Activated CD8-positive, alpha-beta T cell treated with anti-CD3 and anti-CD28 coated beads, Interleukin-2, amount 10 ng/mL, durations not matched to agents 7 days and 5 days (primary cell): ENCODE results near the gene NEURL3. TPM values are rescaled to one million over a fixed set of nuclear protein-coding genes. Genes with fewer than 3 reads are reported as not detected.

ENCODE experiments used
- ATAC-seq: fragments of 150-1000 bp; cut with Tn5 transposase; one replicate; pipeline ENCODE4 v1.10.0; 2021; ENCODE audit warnings: moderate library complexity
- CTCF ChIA-PET: fragments of 350-600 bp; sonication (Branson Sonifier 250); formaldehyde crosslinking; loops from one replicate; lab custom pipeline; 2021; ENCODE audit warnings: antibody characterized with exemption; lab: Charles Lee
- POLR2A ChIA-PET: fragments of 350-600 bp; sonication (Branson Sonifier 250); formaldehyde crosslinking; loops from one replicate; lab custom pipeline; 2021; ENCODE audit warnings: antibody characterized with exemption; lab: Charles Lee
- DNase-seq: peaks from one replicate; pipeline ENCODE4 v3.0.0-alpha.2; 2020
- H3K27ac Mint-ChIP-seq: one replicate; pipeline ENCODE4 v1.8.0; 2021; ENCODE audit warnings: mild to moderate bottlenecking, mixed read lengths
- H3K27me3 Mint-ChIP-seq: one replicate; pipeline ENCODE4 v1.8.0; 2021; ENCODE audit warnings: low read depth, mixed read lengths
- H3K36me3 Mint-ChIP-seq: one replicate; pipeline ENCODE4 v1.8.0; 2021; ENCODE audit warnings: low read depth, mixed read lengths
- H3K4me1 Mint-ChIP-seq: one replicate; pipeline ENCODE4 v1.8.0; 2021; ENCODE audit warnings: low read depth, mixed read lengths
- H3K4me3 Mint-ChIP-seq: one replicate; pipeline ENCODE4 v1.8.0; 2021; ENCODE audit warnings: mild to moderate bottlenecking, mixed read lengths
- H3K9me3 Mint-ChIP-seq: one replicate; pipeline ENCODE4 v1.8.0; 2022; ENCODE audit warnings: mixed read lengths; ENCODE audit not compliant: insufficient read depth
- total RNA-seq, 2 experiments: library from RNA; stranded (reverse); gene quantifications; one replicate each; pipeline ENCODE4 v1.2.3, GENCODE V29; 2021

NEURL3 gene
- total RNA-seq, 2 experiments from 2014 or later = not detected

DNA sequence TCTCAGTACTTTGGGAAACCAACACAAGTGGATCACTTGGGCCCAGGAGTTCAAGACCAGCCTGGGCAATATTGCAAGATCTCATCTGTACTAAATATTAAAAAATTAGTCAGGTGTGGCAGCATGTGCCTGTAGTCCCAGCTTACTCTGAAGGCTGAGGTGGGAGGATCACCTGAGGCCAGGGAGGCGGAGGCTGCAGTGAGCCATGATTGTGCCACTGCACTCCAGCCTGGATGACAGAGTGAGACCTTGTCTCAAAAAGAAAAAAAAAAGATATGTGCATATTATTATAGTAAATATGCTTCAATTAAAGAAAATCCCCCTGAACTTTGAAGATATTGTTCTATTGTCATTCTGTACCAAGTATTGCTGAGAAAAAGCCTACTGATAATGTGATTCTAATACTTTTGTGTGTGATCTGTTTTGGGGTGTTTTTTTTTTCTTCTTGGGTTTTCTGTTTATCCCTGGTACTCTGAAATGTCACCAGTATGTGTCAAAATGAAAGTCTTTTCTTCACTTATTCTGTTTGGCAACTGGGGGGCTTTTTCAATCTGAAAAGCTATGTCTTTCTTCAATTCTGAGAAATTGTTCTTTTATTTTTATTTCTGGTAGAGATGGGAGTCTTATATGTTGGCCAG lies 13.2 kb downstream of the NEURL3 start:
- ATAC-seq = no peak
- Mint-ChIP-seq H3K4me3 (no peak overlapping the region), H3K36me3 (peaks cover 23% of the 10 kb centered on the region), H3K9me3 (peaks cover 19% of the 10 kb centered on the region), H3K27ac (no peak overlapping the region), H3K4me1 (peaks cover 30% of the 10 kb centered on the region), H3K27me3 (no peaks in the 10 kb centered on the region)
- CTCF ChIA-PET = interaction anchor here (0.8 to 1.4 kb wide), 5 partner anchors 12 to 85 kb away, joined by 3 to 5 read pairs (median 4); no protein-coding TSS in a partner anchor
- no peak for DNase-seq
- POLR2A ChIA-PET = no interaction called here

DNA sequence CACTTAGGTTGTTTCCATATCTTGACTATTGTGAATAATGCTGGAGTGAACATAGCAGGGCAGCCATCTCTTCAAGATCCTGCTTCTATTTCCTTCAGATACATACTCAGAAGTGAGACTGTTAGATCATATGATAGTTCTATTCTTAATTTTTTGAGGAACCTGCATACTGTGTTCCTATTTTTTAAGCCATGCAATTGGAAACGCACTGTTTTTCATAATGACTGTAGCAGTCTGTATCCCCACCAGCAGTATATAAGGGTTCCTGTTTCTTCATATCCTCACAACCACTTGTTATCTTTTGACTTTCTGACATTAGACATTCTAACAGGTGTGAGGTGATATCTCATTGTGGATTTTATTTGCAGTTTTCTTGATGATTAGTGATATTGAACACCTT lies 15.5 kb downstream of the NEURL3 start:
- no peak overlapping the region for H3K27ac Mint-ChIP-seq
- POLR2A ChIA-PET = no interaction called here
- peaks cover 45% of the 10 kb centered on the region for H3K4me1 Mint-ChIP-seq
- no peak for DNase-seq
- H3K27me3 Mint-ChIP-seq = no peaks in the 10 kb centered on the region
- no peak overlapping the region for H3K4me3 Mint-ChIP-seq
- CTCF ChIA-PET = no interaction called here
- no peak for ATAC-seq
- peaks cover 7% of the 10 kb centered on the region for H3K9me3 Mint-ChIP-seq
- H3K36me3 Mint-ChIP-seq = peaks cover 17% of the 10 kb centered on the region

GRCh38 chr2:96489261-96489660 lies 15.9 kb downstream of the NEURL3 start:
- no peak for DNase-seq
- H3K36me3 Mint-ChIP-seq = peaks cover 15% of the 10 kb centered on the region
- H3K4me3 Mint-ChIP-seq = no peak overlapping the region
- H3K9me3 Mint-ChIP-seq = peaks cover 5% of the 10 kb centered on the region
- ChIA-PET CTCF (interaction anchor here (0.9 to 2.1 kb wide), 3 partner anchors 21 to 82 kb away, joined by 3 to 7 read pairs (median 4); no protein-coding TSS in a partner anchor), POLR2A (no interaction called here)
- peaks cover 47% of the 10 kb centered on the region for H3K4me1 Mint-ChIP-seq
- H3K27ac Mint-ChIP-seq = no peak overlapping the region
- no peak for ATAC-seq
- no peaks in the 10 kb centered on the region for H3K27me3 Mint-ChIP-seq

- DNase-seq = no peak
- CTCF ChIA-PET = interaction anchor here (1.1 to 1.9 kb wide), 4 partner anchors 9 to 42 kb away, joined by 4 to 7 read pairs (median 4); no protein-coding TSS in a partner anchor
- POLR2A ChIA-PET = interaction anchor here (0.8 to 2.2 kb wide), 6 partner anchors 11 to 79 kb away, joined by 3 to 14 read pairs (median 3); partner anchors contain the start of gene ARID5A
- H3K9me3 Mint-ChIP-seq = no peaks in the 10 kb centered on the region
- no peak for ATAC-seq
- H3K27ac Mint-ChIP-seq = peak overlapping the region; percentile 98
- peak overlapping the region; percentile 87 for H3K4me3 Mint-ChIP-seq
- peaks cover 14% of the 10 kb centered on the region for H3K36me3 Mint-ChIP-seq
- H3K4me1 Mint-ChIP-seq = peaks cover 44% of the 10 kb centered on the region
- H3K27me3 Mint-ChIP-seq = no peaks in the 10 kb centered on the region
Observed at GRCh38 chr2:96486696-96487095, 18.5 kb downstream of the NEURL3 start.

DNA sequence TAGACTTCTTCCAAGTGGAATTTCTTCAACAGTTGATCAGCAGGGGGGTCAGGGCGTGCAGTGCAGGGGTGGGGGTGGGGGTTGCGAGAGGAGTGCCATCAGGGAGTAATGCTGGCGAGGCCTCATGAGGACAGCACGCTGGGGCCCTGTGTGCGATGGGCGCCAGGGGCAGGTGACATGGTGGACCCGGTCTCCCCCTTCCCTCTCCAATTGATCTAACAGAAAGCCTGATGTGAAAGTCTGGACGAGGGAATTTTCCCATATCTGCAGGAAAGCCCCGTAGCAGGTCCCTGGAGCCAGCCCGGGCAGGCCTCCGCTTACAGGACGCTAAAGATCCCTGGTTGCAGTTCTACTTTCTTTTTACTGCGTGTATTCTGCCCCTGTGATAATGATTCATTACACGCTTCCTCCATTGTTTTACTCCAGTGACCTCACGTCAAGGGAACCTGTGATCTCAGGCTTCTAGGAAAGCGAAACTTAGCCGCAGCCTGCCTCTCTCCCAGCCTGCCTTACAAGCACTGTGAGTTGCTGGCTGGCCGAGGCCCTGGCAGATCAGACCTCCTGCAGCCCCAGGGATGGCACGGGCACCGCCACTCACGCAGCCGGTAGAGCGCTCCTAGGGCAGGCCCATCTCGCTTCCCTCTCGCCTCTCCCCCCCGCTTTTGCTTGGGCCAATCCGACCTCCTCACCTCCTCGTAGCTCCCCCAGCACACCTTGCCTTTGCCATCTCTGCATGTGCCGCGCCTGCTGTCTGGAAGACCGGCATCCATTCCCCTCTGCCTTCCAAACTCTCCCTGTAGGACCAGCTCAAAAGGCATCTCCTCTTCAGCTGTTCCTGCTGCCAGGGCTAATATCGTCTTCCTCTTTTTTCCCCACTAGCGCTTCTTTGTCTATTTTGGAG lies 19.2 kb downstream of the NEURL3 start:
- Mint-ChIP-seq H3K9me3 (no peaks in the 10 kb centered on the region), H3K4me1 (peaks cover 44% of the 10 kb centered on the region), H3K36me3 (peaks cover 14% of the 10 kb centered on the region), H3K27me3 (no peaks in the 10 kb centered on the region), H3K4me3 (peak overlapping the region; percentile 87), H3K27ac (peak overlapping the region; percentile 98)
- DNase-seq = peak; percentile 93
- ATAC-seq = peak; percentile 98
- ChIA-PET CTCF (interaction anchor here (1.1 to 1.4 kb wide), 3 partner anchors 8 to 42 kb away, joined by 4 to 7 read pairs (median 5); no protein-coding TSS in a partner anchor), POLR2A (interaction anchor here (0.8 to 2.2 kb wide), 7 partner anchors 12 to 94 kb away, joined by 3 to 14 read pairs (median 3); partner anchors contain the start of gene ARID5A)

- peak; percentile 1 for ATAC-seq
Observed at GRCh38 chr2:96485350-96485749, 19.8 kb downstream of the NEURL3 start.

GRCh38 chr2:96484091-96484490 lies 21.1 kb downstream of the NEURL3 start:
- peaks cover 9% of the 10 kb centered on the region for H3K27me3 Mint-ChIP-seq

More at GRCh38 chr2:96485350-96485749, 19.8 kb downstream of the NEURL3 start:
- Mint-ChIP-seq H3K27ac (peak overlapping the region; percentile 98), H3K4me1 (peaks cover 44% of the 10 kb centered on the region), H3K27me3 (no peaks in the 10 kb centered on the region), H3K36me3 (peaks cover 14% of the 10 kb centered on the region), H3K4me3 (peak overlapping the region; percentile 87), H3K9me3 (no peaks in the 10 kb centered on the region)
- no peak for DNase-seq
- CTCF ChIA-PET = interaction anchor here (2.2 kb wide), 1 partner anchor 78 kb away, joined by 18 read pairs; no protein-coding TSS in a partner anchor
- POLR2A ChIA-PET = interaction anchor here (0.8 to 2.2 kb wide), 4 partner anchors 43 to 93 kb away, joined by 3 to 14 read pairs (median 4); partner anchors contain the start of gene ARID5A

DNA sequence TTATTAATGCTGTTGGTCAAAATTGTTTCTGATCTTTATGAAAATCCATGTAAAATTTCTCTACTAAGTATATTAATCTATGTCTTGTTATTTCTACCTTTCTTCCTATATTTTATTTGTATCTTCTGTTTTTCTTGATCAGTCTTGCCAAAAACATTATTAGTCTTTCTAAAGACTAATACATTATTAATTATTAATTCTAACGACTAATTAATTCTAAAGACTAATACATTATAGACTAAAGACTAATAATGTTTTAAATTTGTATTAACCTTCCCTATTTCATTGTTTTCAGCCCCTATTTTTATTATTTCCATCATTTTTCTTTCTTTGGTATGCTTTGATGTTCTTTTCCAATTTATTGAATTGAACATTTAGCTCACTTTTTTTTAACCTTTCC lies 27.7 kb downstream of the NEURL3 start:
- no peaks in the 10 kb centered on the region for H3K36me3 Mint-ChIP-seq
- ChIA-PET CTCF (interaction anchor here (0.8 to 1.6 kb wide), 3 partner anchors 9 to 69 kb away, joined by 3 to 5 read pairs (median 4); no protein-coding TSS in a partner anchor), POLR2A (no interaction called here)
- no peak for ATAC-seq
- peaks cover 25% of the 10 kb centered on the region for H3K27me3 Mint-ChIP-seq
- H3K27ac Mint-ChIP-seq = no peak overlapping the region
- H3K4me3 Mint-ChIP-seq = no peak overlapping the region
- no peaks in the 10 kb centered on the region for H3K9me3 Mint-ChIP-seq
- no peaks in the 10 kb centered on the region for H3K4me1 Mint-ChIP-seq
- no peak for DNase-seq

More at GRCh38 chr2:96484091-96484490, 21.1 kb downstream of the NEURL3 start:
- Mint-ChIP-seq H3K27ac (peak overlapping the region; percentile 62), H3K4me3 (no peak overlapping the region), H3K4me1 (peaks cover 35% of the 10 kb centered on the region), H3K36me3 (peaks cover 14% of the 10 kb centered on the region), H3K9me3 (no peaks in the 10 kb centered on the region)
- ATAC-seq (no peak), DNase-seq (no peak)
- POLR2A ChIA-PET = interaction anchor here (1.2 kb wide), 1 partner anchor 53 kb away, joined by 4 read pairs; no protein-coding TSS in a partner anchor
- CTCF ChIA-PET = interaction anchor here (1.5 to 2.2 kb wide), 2 partner anchors 70 to 76 kb away, joined by 3 to 18 read pairs; no protein-coding TSS in a partner anchor

DNA sequence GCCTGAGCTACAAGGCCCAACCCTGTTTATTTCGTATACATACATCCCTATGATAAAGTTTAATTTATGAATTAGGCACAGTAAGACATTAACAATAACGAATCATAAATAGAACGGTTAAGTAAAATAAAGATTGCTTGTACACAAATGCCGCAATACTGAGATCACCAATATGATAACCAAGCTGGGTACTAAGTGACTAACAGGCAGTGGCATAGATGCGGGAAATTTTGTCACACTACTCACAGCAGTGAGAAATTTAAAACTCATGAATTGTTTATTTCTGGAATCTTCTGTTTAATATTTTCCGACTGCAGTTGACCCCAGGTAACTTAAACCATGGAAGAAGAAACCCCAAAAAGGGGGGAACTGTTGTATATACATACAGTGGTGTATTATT lies 33.4 kb downstream of the NEURL3 start:
- CTCF ChIA-PET = interaction anchor here (1.5 to 1.6 kb wide), 2 partner anchors 65 to 82 kb away, joined by 5 read pairs; no protein-coding TSS in a partner anchor

DNA sequence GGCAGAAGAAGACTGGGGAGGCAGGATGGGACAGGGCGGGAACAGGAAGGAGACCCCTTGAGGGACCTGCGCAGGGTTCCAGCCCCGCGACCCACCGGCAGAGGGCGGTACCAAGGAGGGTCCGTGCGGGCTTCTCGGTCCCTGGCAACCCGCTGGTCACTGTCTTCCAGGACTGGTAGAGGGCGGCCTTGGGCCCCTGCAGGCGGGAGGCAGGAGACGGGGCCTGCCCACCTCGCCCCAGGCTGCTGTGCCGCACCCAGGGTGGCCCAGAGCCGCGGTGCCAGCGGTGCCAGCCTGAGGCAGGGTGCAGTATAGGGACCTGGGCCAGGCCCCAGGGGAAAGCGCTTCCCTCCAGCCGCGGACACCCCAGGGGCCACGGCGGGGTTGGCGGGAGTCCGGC lies 34.5 kb downstream of the NEURL3 start:
- CTCF ChIA-PET = interaction anchor here (1.0 to 2.1 kb wide), 2 partner anchors 10 to 58 kb away, joined by 3 to 8 read pairs; no protein-coding TSS in a partner anchor
- H3K27me3 Mint-ChIP-seq = peaks cover 8% of the 10 kb centered on the region
- H3K36me3 Mint-ChIP-seq = no peaks in the 10 kb centered on the region
- H3K27ac Mint-ChIP-seq = no peak overlapping the region
- ATAC-seq = peak; percentile 84
- H3K9me3 Mint-ChIP-seq = no peaks in the 10 kb centered on the region
- peaks cover 5% of the 10 kb centered on the region for H3K4me1 Mint-ChIP-seq
- no peak overlapping the region for H3K4me3 Mint-ChIP-seq
- DNase-seq = peak; percentile 52
- POLR2A ChIA-PET = no interaction called here

More for the DNA sequence above, 33.4 kb downstream of the NEURL3 start:
- Mint-ChIP-seq H3K9me3 (no peaks in the 10 kb centered on the region), H3K4me3 (no peak overlapping the region), H3K36me3 (no peaks in the 10 kb centered on the region), H3K27me3 (peaks cover 13% of the 10 kb centered on the region), H3K27ac (no peak overlapping the region), H3K4me1 (peaks cover 5% of the 10 kb centered on the region)
- no peak for DNase-seq
- POLR2A ChIA-PET = no interaction called here
- ATAC-seq = no peak

- H3K27ac Mint-ChIP-seq = no peak overlapping the region
- no peaks in the 10 kb centered on the region for H3K36me3 Mint-ChIP-seq
- ATAC-seq (no peak), DNase-seq (no peak)
- H3K27me3 Mint-ChIP-seq = peaks cover 8% of the 10 kb centered on the region
- H3K9me3 Mint-ChIP-seq = no peaks in the 10 kb centered on the region
- ChIA-PET POLR2A (no interaction called here), CTCF (interaction anchor here (0.8 to 2.1 kb wide), 6 partner anchors 10 to 91 kb away, joined by 3 to 8 read pairs (median 4); no protein-coding TSS in a partner anchor)
- H3K4me1 Mint-ChIP-seq = peaks cover 5% of the 10 kb centered on the region
- no peak overlapping the region for H3K4me3 Mint-ChIP-seq
Observed at GRCh38 chr2:96470109-96470508, 35.0 kb downstream of the NEURL3 start.
